ENCODE measurements around the gene TOX4. TPM values are rescaled to one million over a fixed set of nuclear protein-coding genes. Genes with fewer than 3 reads are reported as not detected.

Gene TOX4
- total RNA-seq, 1 donor from 2014 or later, result 16.6 TPM

- Histone ChIP-seq H3K4me3 (ENCODE audit: low read depth, low read length) (peak within 1 kb of the TSS; percentile 48), H3K27me3 (ENCODE audit: control insufficient read depth, insufficient read depth, low read length) (no peaks in the 10 kb centered on the region), H3K36me3 (ENCODE audit: control insufficient read depth, insufficient read depth, low read length) (no peaks in the 10 kb centered on the region)
- TF ChIP-seq CTCF (IDR thresholded peaks at IDR 0.05; ENCODE audit: insufficient read depth, low read length, severe bottlenecking), result no peak
- FAIRE-seq (no peak), DNase-seq (ENCODE audit: low read depth) (peak; percentile 22)
These were observed 49.1 kb downstream of the TOX4 start, which contains the start of gene SALL2 for GRCh38 chr14:21525962-21526671. Gene SALL2 (minus strand): TSS chr14:21526346. CDS start chr14:21526127, 219 bp downstream.

GRCh38 chr14:21526672-21527317 lies 49.8 kb downstream of the TOX4 start:
- TF ChIP-seq CTCF (IDR thresholded peaks at IDR 0.05; ENCODE audit: insufficient read depth, low read length, severe bottlenecking), result no peak
- FAIRE-seq (no peak), DNase-seq (ENCODE audit: low read depth) (no peak)
- H3K36me3 ChIP-seq (ENCODE audit: control insufficient read depth, insufficient read depth, low read length), result no peaks in the 10 kb centered on the region
- H3K4me3 ChIP-seq (ENCODE audit: low read depth, low read length), result peak overlapping the region; percentile 48
- no peaks in the 10 kb centered on the region for H3K27me3 ChIP-seq (ENCODE audit: control insufficient read depth, insufficient read depth, low read length)

GRCh38 chr14:21527318-21527679 lies 50.3 kb downstream of the TOX4 start:
- Histone ChIP-seq H3K27me3 (ENCODE audit: control insufficient read depth, insufficient read depth, low read length) (no peaks in the 10 kb centered on the region), H3K36me3 (ENCODE audit: control insufficient read depth, insufficient read depth, low read length) (no peaks in the 10 kb centered on the region), H3K4me3 (ENCODE audit: low read depth, low read length) (no peak overlapping the region)
- FAIRE-seq (no peak), DNase-seq (ENCODE audit: low read depth) (no peak)
- no peak for TF ChIP-seq CTCF (IDR thresholded peaks at IDR 0.05; ENCODE audit: insufficient read depth, low read length, severe bottlenecking)

- Histone ChIP-seq H3K4me3 (ENCODE audit: low read depth, low read length) (no peak overlapping the region), H3K27me3 (ENCODE audit: control insufficient read depth, insufficient read depth, low read length) (no peaks in the 10 kb centered on the region), H3K36me3 (ENCODE audit: control insufficient read depth, insufficient read depth, low read length) (no peaks in the 10 kb centered on the region)
- no peak for DNase-seq (ENCODE audit: low read depth)
- no peak for TF ChIP-seq CTCF (IDR thresholded peaks at IDR 0.05; ENCODE audit: insufficient read depth, low read length, severe bottlenecking)
- FAIRE-seq, result no peak
These were observed 51.7 kb downstream of the TOX4 start for GRCh38 chr14:21528381-21529348.

- Histone ChIP-seq H3K36me3 (ENCODE audit: control insufficient read depth, insufficient read depth, low read length) (no peaks in the 10 kb centered on the region), H3K27me3 (ENCODE audit: control insufficient read depth, insufficient read depth, low read length) (no peaks in the 10 kb centered on the region), H3K4me3 (ENCODE audit: low read depth, low read length) (no peak overlapping the region)
- no peak for DNase-seq (ENCODE audit: low read depth)
- FAIRE-seq, result no peak
- no peak for TF ChIP-seq CTCF (IDR thresholded peaks at IDR 0.05; ENCODE audit: insufficient read depth, low read length, severe bottlenecking)
These were observed 52.5 kb downstream of the TOX4 start for GRCh38 chr14:21529515-21529914.

Measured in bronchial epithelial cell (primary cell).